H1 (cell line): ENCODE measurements around the gene SRSF2. TPM values are rescaled to one million over a fixed set of nuclear protein-coding genes. Genes with fewer than 3 reads are reported as not detected.

Experiments used
- CTCF ChIA-PET: fragments of 300-600 bp; sonication (Branson Sonifier 250); formaldehyde crosslinking; loops from one replicate; lab custom pipeline; 2021; ENCODE audit not compliant: partially characterized antibody; lab: Charles Lee
- POLR2A ChIA-PET: fragments of 300-600 bp; sonication (Branson Sonifier 250); formaldehyde crosslinking; loops from one replicate; lab custom pipeline; 2021; ENCODE audit warnings: inconsistent platforms; ENCODE audit not compliant: partially characterized antibody; lab: Charles Lee
- DNase-seq, 2 experiments: peaks; one replicate each; pipeline versions ENCODE4 v3.0.0 to v3.0.0-alpha.2; 2010 to 2022; ENCODE audit warnings: low spot score in 2 of 2, low read depth in 1 of 2, mixed read lengths in 1 of 2
- FAIRE-seq: peaks from 2 replicates; lab custom pipeline; 2011; peaks lifted over from hg19 to GRCh38; lab: Jason Lieb, UNC
- H2AFZ ChIP-seq: 2 replicates; pipeline ENCODE4 v1.8.1; 2012; ENCODE audit warnings: low read length, inconsistent platforms
- H2AK5ac ChIP-seq: 2 replicates; pipeline ENCODE4 v1.6.1; 2013; ENCODE audit warnings: low read depth, low read length
- H2BK120ac ChIP-seq: replicated peaks from 2 replicates; pipeline ENCODE3; 2013; ENCODE audit warnings: low read depth, low read length, inconsistent platforms
- H2BK12ac ChIP-seq: 2 replicates; pipeline ENCODE4 v1.6.1; 2013; ENCODE audit warnings: low read depth, low read length
- H2BK15ac ChIP-seq: 2 replicates; pipeline ENCODE4 v1.6.1; 2013; ENCODE audit warnings: low read length
- H2BK20ac ChIP-seq: 2 replicates; pipeline ENCODE4 v1.6.1; 2013; ENCODE audit warnings: low read length
- H2BK5ac ChIP-seq: 2 replicates; pipeline ENCODE4 v1.6.1; 2013; ENCODE audit warnings: low read depth, low read length
- H3K14ac ChIP-seq: 2 replicates; pipeline ENCODE4 v1.6.1; 2013; ENCODE audit warnings: inconsistent platforms; ENCODE audit not compliant: insufficient read length
- H3K18ac ChIP-seq: 2 replicates; pipeline ENCODE4 v1.6.1; 2013; ENCODE audit warnings: low read length; ENCODE audit errors: extremely low read depth
- H3K23ac ChIP-seq: 2 replicates; pipeline ENCODE4 v1.6.1; 2013; ENCODE audit warnings: inconsistent platforms; ENCODE audit not compliant: insufficient read length
- H3K23me2 ChIP-seq: 2 replicates; pipeline ENCODE4 v1.6.1; 2013; ENCODE audit warnings: low read depth, low read length
- H3K27ac ChIP-seq: 2 replicates; pipeline ENCODE4 v1.6.1; 2011; ENCODE audit warnings: low read depth, low read length, inconsistent platforms
- H3K27me3 ChIP-seq, 4 experiments: replicated peaks in 1 of 4; 1 replicate in 1 of 4; 2 replicates in 3 of 4; pipeline versions ENCODE4 v1.6.1 to v1.8.1; 2011 to 2013; ENCODE audit warnings: low read length in 3 of 4, mild to moderate bottlenecking in 3 of 4, inconsistent platforms in 2 of 4, mixed read lengths in 2 of 4, moderate library complexity in 1 of 4; ENCODE audit not compliant: control insufficient read depth in 3 of 4, insufficient read depth in 3 of 4; ENCODE audit errors: extremely low read depth in 1 of 4
- H3K36me3 ChIP-seq, 4 experiments: 2 replicates each; pipeline versions ENCODE4 v1.6.1 to v1.8.1; 2011 to 2013; ENCODE audit warnings: mild to moderate bottlenecking in 4 of 4, low read length in 3 of 4, moderate library complexity in 2 of 4, control low read depth in 1 of 4, inconsistent platforms in 1 of 4; ENCODE audit not compliant: insufficient read depth in 4 of 4, control insufficient read depth in 2 of 4
- H3K4ac ChIP-seq: replicated peaks from 2 replicates; pipeline ENCODE3; 2013; ENCODE audit warnings: low read length, low read depth, mixed read lengths, inconsistent platforms; ENCODE audit not compliant: insufficient read length
- H3K4me1 ChIP-seq, 4 experiments: replicated peaks in 1 of 4; 1 replicate in 1 of 4; 2 replicates in 3 of 4; pipeline versions ENCODE4 v1.6.1 to v1.8.1; 2011 to 2013; ENCODE audit warnings: low read length in 3 of 4, inconsistent platforms in 2 of 4, mixed read lengths in 1 of 4; ENCODE audit not compliant: insufficient read depth in 4 of 4, control insufficient read depth in 3 of 4
- H3K4me2 ChIP-seq, 2 experiments: 2 replicates each; pipeline versions ENCODE4 v1.6.1 to v1.8.1; 2011 to 2013; ENCODE audit warnings: low read depth in 2 of 2, low read length in 2 of 2, control low read depth in 1 of 2, inconsistent platforms in 1 of 2, mild to moderate bottlenecking in 1 of 2; ENCODE audit not compliant: insufficient read depth in 1 of 2
- H3K4me3 ChIP-seq, 4 experiments: fragments of 200-600, 300-600 bp in 1 of 4; sonication (generic), shearing (Covaris generic), sonication (Bioruptor Twin) in 1 of 4; 2 replicates each; pipeline versions ENCODE4 v1.5.1 to v1.8.1; 2011 to 2016; ENCODE audit warnings: low read length in 4 of 4, low read depth in 3 of 4, control low read depth in 2 of 4, inconsistent platforms in 2 of 4, mild to moderate bottlenecking in 2 of 4, mixed read lengths in 1 of 4, moderate library complexity in 1 of 4; ENCODE audit not compliant: insufficient read depth in 2 of 4; ENCODE audit errors: extremely low read depth in 1 of 4
- H3K56ac ChIP-seq: replicated peaks from 2 replicates; pipeline ENCODE3; 2013; ENCODE audit warnings: low read depth, mild to moderate bottlenecking, mixed read lengths, low read length, inconsistent platforms; ENCODE audit not compliant: insufficient read length
- H3K79me1 ChIP-seq: 2 replicates; pipeline ENCODE4 v1.6.1; 2013; ENCODE audit warnings: low read depth, low read length, control low read depth
- H3K79me2 ChIP-seq, 2 experiments: 2 replicates each; pipeline versions ENCODE4 v1.6.1 to v1.8.1; 2012 to 2013; ENCODE audit warnings: low read length in 2 of 2, mild to moderate bottlenecking in 2 of 2, inconsistent platforms in 1 of 2; ENCODE audit not compliant: insufficient read depth in 2 of 2, control insufficient read depth in 1 of 2
- H3K9ac ChIP-seq, 4 experiments: replicated peaks in 1 of 4; 1 replicate in 1 of 4; 2 replicates in 3 of 4; pipeline versions ENCODE4 v1.6.1 to v1.8.1; 2011 to 2013; ENCODE audit warnings: low read depth in 3 of 4, low read length in 3 of 4, control low read depth in 2 of 4, mild to moderate bottlenecking in 2 of 4, moderate library complexity in 2 of 4, inconsistent platforms in 1 of 4; ENCODE audit errors: extremely low read depth in 1 of 4
- H3K9me3 ChIP-seq, 2 experiments: 2 replicates each; pipeline versions ENCODE4 v1.6.1 to v1.8.1; 2012 to 2013; ENCODE audit warnings: mild to moderate bottlenecking in 2 of 2, moderate library complexity in 2 of 2, control low read depth in 1 of 2, inconsistent platforms in 1 of 2, low read depth in 1 of 2, low read length in 1 of 2, mixed read lengths in 1 of 2; ENCODE audit not compliant: insufficient read depth in 2 of 2
- H4K20me1 ChIP-seq, 2 experiments: replicated peaks in 1 of 2; 2 replicates each; pipeline versions ENCODE3 to v1.8.1; 2011 to 2013; ENCODE audit warnings: inconsistent platforms in 2 of 2, low read length in 2 of 2, mild to moderate bottlenecking in 1 of 2; ENCODE audit not compliant: insufficient read depth in 2 of 2, control insufficient read depth in 1 of 2
- H4K5ac ChIP-seq: 2 replicates; pipeline ENCODE4 v1.6.1; 2013; ENCODE audit warnings: low read length, low read depth, mixed read lengths, inconsistent platforms; ENCODE audit not compliant: insufficient read length
- H4K8ac ChIP-seq: 2 replicates; pipeline ENCODE4 v1.8.0; 2013; ENCODE audit warnings: mild to moderate bottlenecking, moderate library complexity, low read length, inconsistent platforms; ENCODE audit not compliant: insufficient read depth; ENCODE audit errors: extremely low read depth
- H4K91ac ChIP-seq: replicated peaks from 2 replicates; pipeline ENCODE3; 2013; ENCODE audit warnings: low read length, mixed read lengths, inconsistent platforms; ENCODE audit not compliant: insufficient read length
- CBX8 ChIP-seq: fragments of 300-800, 300-1000 bp; sonication (generic); IDR thresholded peaks from 2 replicates; pipeline ENCODE4 v1.7.1; 2016; ENCODE audit warnings: low read depth, low read length, borderline replicate concordance
- CHD1 ChIP-seq: IDR thresholded peaks from 2 replicates; pipeline ENCODE4 v1.6.1; 2012; ENCODE audit warnings: low read depth, low read length, improper control_type of control experiment
- CTBP2 ChIP-seq: IDR thresholded peaks from 2 replicates; pipeline ENCODE4 v1.7.0; 2011; ENCODE audit warnings: borderline replicate concordance, mild to moderate bottlenecking, moderate library complexity, mixed read lengths, low read length; ENCODE audit not compliant: insufficient read depth, insufficient read length
- GABPA ChIP-seq: IDR thresholded peaks from 2 replicates; pipeline ENCODE4 v1.6.1; 2011; ENCODE audit warnings: mild to moderate bottlenecking, low read length, moderate library complexity, borderline replicate concordance; ENCODE audit not compliant: insufficient read depth
- HDAC2 ChIP-seq, 2 experiments: fragments of 300-600 bp in 1 of 2; sonication (generic) in 1 of 2; IDR thresholded peaks; 2 replicates each; pipeline ENCODE4 v1.6.1; 2011 to 2012; ENCODE audit warnings: low read depth in 2 of 2, low read length in 2 of 2, mild to moderate bottlenecking in 2 of 2, moderate library complexity in 2 of 2, borderline replicate concordance in 1 of 2, inconsistent platforms in 1 of 2
- KDM5A ChIP-seq: fragments of 200-600 bp; IDR thresholded peaks from 2 replicates; pipeline ENCODE4 v1.7.1; 2012; ENCODE audit warnings: mild to moderate bottlenecking, low read length, inconsistent platforms, mixed read lengths
- NRF1 ChIP-seq: IDR thresholded peaks from 2 replicates; pipeline ENCODE4 v1.6.1; 2011; ENCODE audit warnings: mild to moderate bottlenecking, low read depth, low read length, improper control_type of control experiment
- SP2 ChIP-seq: IDR thresholded peaks from 2 replicates; pipeline ENCODE4 v1.6.1; 2012; ENCODE audit warnings: mild to moderate bottlenecking, low read length, inconsistent platforms
- SP4 ChIP-seq: IDR thresholded peaks from 2 replicates; pipeline ENCODE4 v1.6.1; 2012; ENCODE audit warnings: low read length, inconsistent platforms
- SRF ChIP-seq: IDR thresholded peaks from 2 replicates; pipeline ENCODE4 v1.6.1; 2011; ENCODE audit warnings: mild to moderate bottlenecking, low read depth, low read length, moderate library complexity
- TEAD4 ChIP-seq: IDR thresholded peaks from 2 replicates; pipeline ENCODE4 v1.6.1; 2012; ENCODE audit warnings: low read depth, low read length, inconsistent platforms, mixed read lengths
- WGBS, 2 experiments: shearing (Covaris generic) in 1 of 2; methylation state at CpG; one replicate each; pipeline versions ENCODE4 v1.1.6 to v1.1.7; 2013 to 2015; ENCODE audit warnings: low lambda C conversion rate in 2 of 2, mixed read lengths in 2 of 2, inconsistent platforms in 1 of 2, low coverage in 1 of 2, missing lambda C conversion rate in 1 of 2; ENCODE audit not compliant: insufficient replicate concordance in 2 of 2, insufficient coverage in 1 of 2, insufficient read length in 1 of 2; ENCODE audit errors: extremely low coverage in 1 of 2, missing lambda C conversion rate in 1 of 2; 5-methylcytosine and 5-hydroxymethylcytosine counted together
- polyA plus RNA-seq, 7 experiments: library from polyadenylated mRNA; depleted of rRNA in 3 of 7; stranded (reverse) in 5 of 7; unstranded in 2 of 7; fragments of >200 nt in 5 of 7; fragments of 200-250 nt in 2 of 7; gene quantifications; 1 replicate in 5 of 7; 2 replicates in 1 of 7; 4 replicates in 1 of 7; pipeline versions ENCODE4 v1.2.1 to v1.2.3, GENCODE V29; 2011 to 2013; ENCODE audit warnings: missing spikeins in 2 of 7, mixed read lengths in 2 of 7
- total RNA-seq: library from RNA; stranded (reverse); fragmentation: NEBNext Ultra II Directional; extraction: Animal tissue kit (Norgen Biotek cat#: 25700); gene quantifications from 2 replicates; pipeline ENCODE4 v1.2.1, GENCODE V29; 2021
- TF ChIP-seq, protein P1 (sequence below): IDR thresholded peaks from 2 replicates; pipeline ENCODE4 v1.6.1; 2012; ENCODE audit warnings: inconsistent platforms
- TF ChIP-seq, protein P2 (sequence below): IDR thresholded peaks from 2 replicates; pipeline ENCODE4 v1.6.1; 2011; ENCODE audit warnings: low read depth, mild to moderate bottlenecking, low read length; ENCODE audit not compliant: insufficient read depth

SRSF2 gene
- total and polyA plus RNA-seq, 2 of the 8 experiments (the other 6 are each of a cell fraction or from before 2014, with no cell fraction given): 397 to 401 TPM

GRCh38 chr17:76722279-76722678 is 14.9 kb downstream of the SRSF2 start:
- FAIRE-seq (no peak), DNase-seq (no peak)
- H3K36me3 ChIP-seq: peaks cover 11 to 56% (median 35%) of the 10 kb centered on the region in 4 experiments
- no peak overlapping the region for H3K4ac ChIP-seq
- H2BK120ac ChIP-seq: no peak overlapping the region
- peaks cover 0 to 13% of the 10 kb centered on the region in 2 experiments; a peak in 2 of 4 replicates for H3K79me2 ChIP-seq
- no peak overlapping the region for H2BK20ac ChIP-seq
- H2BK12ac ChIP-seq: no peak overlapping the region
- H3K9me3 ChIP-seq: no peaks in the 10 kb centered on the region
- H2BK15ac ChIP-seq: no peak overlapping the region
- H4K91ac ChIP-seq: no peak overlapping the region
- no peak overlapping the region for H2AK5ac ChIP-seq
- H3K56ac ChIP-seq: no peak overlapping the region
- H3K18ac ChIP-seq: no peak overlapping the region
- no peak overlapping the region for H4K5ac ChIP-seq
- no peak overlapping the region for H2BK5ac ChIP-seq
- H2AFZ ChIP-seq: no peak overlapping the region
- no peak overlapping the region for H3K23ac ChIP-seq
- peaks cover 0 to 4% (median 1%) of the 10 kb centered on the region in 4 experiments; a peak in 4 of 7 replicates for H3K4me1 ChIP-seq
- H3K4me2 ChIP-seq: no peak overlapping the region
- no peak overlapping the region for H3K4me3 ChIP-seq
- H4K20me1 ChIP-seq: peaks cover 0 to 7% of the 10 kb centered on the region in 2 experiments
- H4K8ac ChIP-seq: no peak overlapping the region
- no peak overlapping the region for H3K14ac ChIP-seq
- H3K23me2 ChIP-seq: peaks cover 8% of the 10 kb centered on the region
- POLR2A ChIA-PET: interaction anchor here (8.4 kb wide), 1 partner anchor 14 kb away, joined by 181 read pairs; the partner anchor contains the start of genes MFSD11 and SRSF2
- no peak overlapping the region for H3K9ac ChIP-seq
- CTCF ChIA-PET: interaction anchor here (0.6 to 1.7 kb wide), 3 partner anchors 9 to 263 kb away, joined by 3 to 5 read pairs (median 4); no protein-coding TSS in a partner anchor
- no peak overlapping the region for H3K27ac ChIP-seq
- no peaks in the 10 kb centered on the region for H3K27me3 ChIP-seq
- H3K79me1 ChIP-seq: no peaks in the 10 kb centered on the region
- WGBS, 2 experiments: 93% methylated on average over 8 of the region's 8 CpGs; no CpG with 5 or more reads in 1 of the 2 experiments
- TF ChIP-seq CTBP2 (no peak), NRF1 (no peak), SRF (no peak), TEAD4 (no peak), SP2 (no peak), KDM5A (no peak), GABPA (no peak), SP4 (no peak), CBX8 (no peak), HDAC2 (IDR thresholded peaks at IDR 0.05; ENCODE audit: borderline replicate concordance in 1 of 2, low read depth in 2 of 2, low read length in 2 of 2) (no peak), CHD1 (no peak)
- TF ChIP-seq, protein P1, sequence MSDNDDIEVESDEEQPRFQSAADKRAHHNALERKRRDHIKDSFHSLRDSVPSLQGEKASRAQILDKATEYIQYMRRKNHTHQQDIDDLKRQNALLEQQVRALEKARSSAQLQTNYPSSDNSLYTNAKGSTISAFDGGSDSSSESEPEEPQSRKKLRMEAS: no peak
- TF ChIP-seq, protein P2, sequence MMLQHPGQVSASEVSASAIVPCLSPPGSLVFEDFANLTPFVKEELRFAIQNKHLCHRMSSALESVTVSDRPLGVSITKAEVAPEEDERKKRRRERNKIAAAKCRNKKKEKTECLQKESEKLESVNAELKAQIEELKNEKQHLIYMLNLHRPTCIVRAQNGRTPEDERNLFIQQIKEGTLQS: no peak
